Stimulated activated CD8-positive, alpha-beta memory T cell treated with anti-CD3 and anti-CD28 coated beads, Interleukin-15, amount 100 ng/mL, for 48 hours (primary cell): ENCODE results near the gene LMO7.

ENCODE experiments used
- DNase-seq, 2 donors: peaks; one replicate each; pipeline ENCODE4 v3.0.0-alpha.2; 2020; ENCODE audit warnings: low read depth in 2 of 2

Gene LMO7

DNA sequence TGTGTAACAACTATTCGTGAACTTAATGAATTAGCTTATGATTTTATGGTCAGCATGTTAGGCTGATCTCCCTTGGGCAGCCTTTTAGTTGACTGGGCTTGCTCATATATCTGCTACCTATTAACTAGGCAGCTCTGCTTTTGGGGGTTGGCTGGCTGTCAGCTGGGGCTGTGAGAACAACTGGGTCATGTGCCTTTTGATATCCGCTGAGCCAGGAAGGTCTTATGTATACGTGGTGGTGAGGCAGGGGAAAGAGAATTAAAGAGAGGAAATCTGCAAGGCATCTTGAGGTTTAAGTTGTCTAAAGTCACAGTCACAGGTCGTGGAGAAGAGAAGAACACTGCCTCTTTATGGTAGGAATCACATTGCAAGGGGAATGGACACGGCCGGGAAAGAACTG, 206.9 kb downstream of the LMO7 start:
- DNase-seq = no peak

DNA sequence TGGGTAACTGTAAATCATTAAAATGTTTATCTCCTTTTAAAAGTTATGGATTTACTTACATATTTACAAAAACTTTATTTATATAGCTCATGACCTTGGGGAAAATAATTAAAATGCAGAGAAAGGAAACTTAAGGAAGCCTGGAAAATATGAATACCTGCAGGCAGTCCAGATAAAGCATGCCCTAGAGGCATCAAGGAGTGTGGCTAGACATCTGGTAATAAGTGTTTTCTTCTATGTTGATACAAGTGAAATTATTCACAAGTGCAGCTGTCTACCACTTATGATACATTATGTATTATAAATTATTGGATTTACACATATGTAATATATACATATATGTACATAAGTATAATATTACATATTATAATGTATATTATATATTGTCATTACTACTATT, 207.9 kb downstream of the LMO7 start:
- DNase-seq = no peak

- no peak for DNase-seq
Measured at GRCh38 chr13:75847588-75847987, 211.5 kb downstream of the LMO7 start.

DNA sequence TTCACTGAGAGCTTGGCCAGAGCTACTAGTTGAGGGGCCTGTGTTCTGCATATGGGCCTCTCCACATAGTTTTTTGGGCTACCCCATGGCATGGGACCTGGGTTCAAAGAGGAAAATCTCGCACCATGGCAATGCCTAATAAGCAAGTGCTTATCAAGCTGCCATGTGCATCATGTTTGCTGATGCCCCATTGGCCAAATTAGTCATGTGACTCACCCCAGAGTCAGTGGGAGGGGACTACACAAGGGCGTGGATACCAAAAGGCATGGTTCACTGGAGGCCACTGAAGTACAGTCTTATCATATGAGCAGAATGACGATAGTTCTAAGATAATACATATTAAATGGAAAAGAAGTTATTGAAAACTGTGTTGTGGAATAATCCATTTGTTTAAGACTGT, 214.8 kb downstream of the LMO7 start:
- DNase-seq = no peak

DNA sequence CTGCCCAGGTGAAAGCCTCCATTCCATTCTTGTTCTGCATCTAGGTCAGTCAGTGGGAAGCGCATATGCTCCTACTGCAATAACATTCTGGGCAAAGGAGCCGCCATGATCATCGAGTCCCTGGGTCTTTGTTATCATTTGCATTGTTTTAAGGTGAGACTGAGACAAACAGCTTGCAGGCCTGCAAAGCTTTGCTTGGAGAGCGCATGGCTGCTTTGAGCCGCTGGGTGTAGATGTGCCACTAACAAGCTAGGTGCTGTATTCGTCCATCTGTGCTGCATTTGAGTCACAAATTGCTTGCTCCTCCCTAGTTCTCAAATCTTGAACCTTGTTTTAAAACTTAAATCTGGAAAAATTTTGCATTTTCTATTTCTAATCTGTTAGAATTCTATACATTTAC, 219.1 kb downstream of the LMO7 start:
- no peak for DNase-seq

DNA sequence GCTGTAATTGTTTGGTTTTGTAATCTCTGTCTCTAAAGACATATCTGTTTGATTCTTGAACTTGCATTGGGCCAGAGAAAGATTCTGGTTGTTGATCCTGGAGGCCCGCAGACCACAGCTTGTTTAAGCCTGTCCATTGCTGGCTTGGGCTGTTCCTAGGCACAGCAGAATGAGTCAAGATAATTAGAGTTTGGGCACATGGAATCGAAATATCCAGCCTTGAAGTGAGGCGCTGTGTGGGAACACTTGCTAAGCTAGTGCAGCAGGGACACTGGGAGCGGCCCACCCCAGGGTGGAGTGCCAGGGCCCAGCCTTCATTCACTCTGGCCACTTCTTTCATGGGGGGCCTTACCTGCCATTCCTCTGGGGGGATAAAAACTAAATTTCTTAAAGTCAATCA, 219.7 kb downstream of the LMO7 start:
- DNase-seq = no peak

- DNase-seq = no peak
Measured at GRCh38 chr13:75857291-75857690, 221.2 kb downstream of the LMO7 start.

DNA sequence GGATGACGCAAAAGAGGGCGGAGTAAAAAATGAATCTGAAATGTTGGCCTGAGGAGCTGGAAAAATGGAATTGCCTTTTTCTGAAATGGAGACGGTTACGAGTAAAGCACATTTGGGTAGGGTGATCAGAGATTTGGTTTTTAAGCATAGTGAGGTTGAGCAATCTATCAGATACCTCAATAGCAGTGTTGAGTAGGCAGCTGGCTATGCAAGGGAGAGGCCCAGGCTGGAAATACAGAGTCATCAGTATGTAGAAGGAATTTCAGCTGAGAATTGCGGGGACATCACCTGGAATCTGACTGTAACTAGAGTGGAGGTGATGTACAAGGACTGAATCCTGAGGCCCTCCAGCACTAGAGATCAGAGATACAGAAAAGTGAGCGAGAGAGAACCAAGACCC, 224.8 kb downstream of the LMO7 start:
- DNase-seq = no peak

- no peak for DNase-seq
Measured at GRCh38 chr13:75861786-75862185, 225.7 kb downstream of the LMO7 start.

DNA sequence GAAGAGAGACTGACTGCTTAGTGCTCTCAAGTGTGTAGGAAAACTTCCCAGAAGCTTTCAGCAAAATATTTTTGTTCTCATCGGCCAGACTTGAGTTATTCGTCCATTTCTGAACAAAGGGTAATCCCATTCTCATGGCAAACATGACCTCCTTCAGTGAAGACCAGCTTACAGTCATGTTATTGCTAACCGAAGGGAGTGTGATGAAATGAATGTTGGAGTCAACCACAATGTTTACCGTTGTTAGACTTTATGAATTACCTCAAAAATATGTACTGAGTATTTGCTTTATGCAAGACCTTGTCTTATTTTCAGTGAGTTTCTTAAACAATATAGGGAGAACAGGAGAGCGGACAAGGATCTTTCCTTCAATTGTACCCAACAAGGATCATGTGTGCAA, 228.6 kb downstream of the LMO7 start:
- no peak for DNase-seq

DNA sequence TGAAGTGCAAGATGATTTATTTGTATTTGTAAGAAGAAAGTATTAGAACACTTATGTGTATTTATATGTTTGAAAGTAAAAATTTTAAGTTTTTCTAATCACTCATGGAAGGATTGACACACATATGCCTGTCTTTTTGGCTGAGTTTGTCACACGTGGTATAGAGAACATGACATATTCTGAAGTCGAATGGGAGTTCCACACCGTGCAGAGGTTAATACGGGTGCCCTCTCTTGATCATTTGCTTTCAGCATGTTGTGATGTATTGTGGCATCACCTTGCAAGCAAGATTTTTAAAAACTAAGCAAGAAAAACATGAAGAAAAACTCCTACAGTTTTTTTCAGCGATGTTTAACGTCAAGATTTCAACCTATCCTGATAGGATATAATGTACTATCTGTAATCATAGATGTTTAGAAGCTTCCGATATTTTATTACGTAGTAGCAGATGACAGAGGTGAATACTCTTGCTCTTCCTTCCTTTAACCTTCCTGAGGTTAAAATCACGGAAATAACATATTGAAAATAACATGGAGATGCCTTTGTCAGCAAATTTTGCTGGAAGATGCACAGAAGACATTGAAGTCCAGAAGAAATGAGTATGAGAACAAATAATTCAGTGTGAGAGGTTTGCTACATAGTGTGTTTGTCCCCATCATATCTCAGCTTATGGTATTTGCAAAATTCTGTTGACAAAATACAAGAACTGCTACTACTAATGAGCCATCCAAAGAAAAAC, 231.4 kb downstream of the LMO7 start:
- no peak for DNase-seq

DNA sequence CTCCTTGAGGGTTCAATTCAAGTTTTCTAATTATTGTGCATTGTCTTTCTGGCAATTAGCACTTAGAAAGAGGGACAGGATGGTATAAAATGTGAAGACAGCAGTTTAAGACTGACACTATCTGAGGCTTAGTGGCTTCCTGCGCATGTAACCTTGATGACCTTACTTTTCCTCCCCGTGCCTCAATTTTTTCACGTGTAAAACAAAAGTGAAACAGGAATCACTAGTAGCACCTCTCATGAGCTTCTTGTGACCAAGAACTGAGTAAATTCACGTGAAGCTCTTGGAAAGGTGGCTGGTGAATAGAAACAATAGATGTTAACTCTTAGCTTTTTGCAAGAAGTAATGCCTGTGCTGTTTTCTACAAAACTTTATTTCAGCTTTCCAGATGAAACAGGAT, 233.9 kb downstream of the LMO7 start:
- no peak for DNase-seq

GRCh38 chr13:75870397-75870903, 234.3 kb downstream of the LMO7 start:
- DNase-seq = no peak

DNA sequence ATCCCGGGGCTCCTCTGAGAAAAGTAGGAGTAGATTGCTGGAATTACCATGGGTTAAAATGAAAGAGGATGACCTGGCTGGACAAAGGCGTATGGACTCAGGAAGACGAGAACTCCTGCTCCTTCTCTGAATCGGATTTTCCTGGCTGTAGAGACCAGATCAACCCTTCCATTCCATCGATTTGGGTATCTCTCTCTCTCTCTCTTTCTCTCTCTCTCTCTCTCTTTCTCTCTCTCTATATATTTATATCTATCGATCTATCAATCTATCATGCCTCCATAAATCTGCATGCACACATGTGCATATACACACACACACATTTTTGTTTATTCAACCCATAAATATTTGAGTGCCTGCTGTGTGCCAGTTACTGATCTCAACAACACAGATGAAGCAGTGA, 234.9 kb downstream of the LMO7 start:
- DNase-seq = no peak

DNA sequence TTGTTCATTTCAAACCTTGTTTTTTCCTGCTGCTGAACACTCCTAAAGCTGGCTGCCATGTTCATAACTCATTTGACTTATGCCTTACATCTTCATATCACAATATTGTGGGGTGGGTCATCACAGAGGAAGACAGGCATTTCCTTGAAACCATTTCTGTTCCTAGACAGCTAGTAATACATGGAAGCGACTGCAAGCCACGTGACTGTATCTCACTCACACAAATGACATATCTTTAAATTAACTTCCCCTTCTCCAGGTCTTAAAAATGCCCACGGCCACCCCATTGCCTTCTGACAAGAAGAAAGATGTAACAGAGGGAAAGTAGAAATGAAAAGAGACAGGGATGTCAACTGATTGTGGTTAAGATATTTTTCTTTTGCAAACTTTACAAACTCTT, 236.8 kb downstream of the LMO7 start:
- no peak for DNase-seq

DNA sequence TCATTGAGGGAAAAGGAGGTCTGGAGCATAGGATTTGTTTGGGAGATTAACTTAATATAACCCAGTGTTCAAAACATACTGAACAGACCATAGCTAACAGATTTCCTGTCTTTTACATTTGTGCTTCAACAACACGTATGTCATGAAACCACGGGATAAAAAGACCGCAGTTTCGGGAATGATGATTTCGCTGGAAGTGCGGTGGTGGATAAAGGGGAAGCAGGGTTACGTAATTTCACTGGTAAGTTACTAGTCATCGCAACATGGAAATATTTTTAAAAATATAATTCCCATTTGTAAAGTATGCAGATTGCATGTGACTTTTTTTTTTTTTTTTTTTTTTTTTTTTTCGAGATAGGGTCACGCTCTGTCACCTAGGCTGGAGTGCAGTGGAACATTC, 237.4 kb downstream of the LMO7 start:
- DNase-seq = no peak

- no peak for DNase-seq
Measured at GRCh38 chr13:75875450-75875849, 239.3 kb downstream of the LMO7 start.

DNA sequence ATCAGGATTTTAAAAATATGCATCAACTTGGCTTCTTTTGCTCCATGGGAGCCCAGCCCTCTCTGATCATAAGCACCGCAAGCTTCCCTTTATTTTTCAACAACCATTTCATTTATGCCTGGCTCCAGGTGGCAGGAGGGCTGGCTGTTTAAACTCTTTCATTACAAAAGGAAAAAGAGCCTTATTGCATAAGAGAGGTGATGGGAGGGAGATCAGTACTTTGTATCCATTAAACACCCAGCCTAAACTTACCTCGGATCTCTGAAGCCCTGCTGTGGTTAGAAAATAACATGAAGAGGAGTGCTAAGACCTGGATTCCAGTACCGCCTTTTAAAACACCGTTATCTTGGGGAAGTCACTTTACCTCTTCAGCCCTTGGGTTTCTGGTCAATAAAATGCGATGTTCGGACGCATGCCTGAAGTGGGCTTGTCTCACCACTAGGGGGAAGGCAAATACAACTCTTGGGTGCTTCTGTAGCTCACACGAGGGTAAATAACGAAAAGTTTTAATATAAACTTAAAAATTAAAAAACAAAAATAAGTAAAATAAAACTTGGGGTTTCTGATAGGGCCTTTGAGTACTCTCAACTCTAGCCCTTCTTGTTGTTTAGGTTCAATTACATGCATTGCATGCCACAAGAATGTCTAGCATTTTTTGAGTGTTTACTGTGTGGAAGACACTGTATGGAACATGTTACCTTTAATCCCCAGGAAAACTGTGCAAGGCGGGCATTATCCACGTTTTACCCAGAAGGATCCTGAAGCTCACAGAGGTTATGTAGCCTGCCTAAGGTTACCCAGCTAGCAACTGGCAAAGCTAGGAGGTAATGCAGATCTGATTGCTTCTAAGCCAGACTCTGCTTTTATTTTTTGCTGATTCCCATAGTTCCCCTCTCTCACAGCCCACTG, 240.3 kb downstream of the LMO7 start:
- peak; percentile 9 to 15 for DNase-seq

- no peak for DNase-seq
Measured at GRCh38 chr13:75877071-75877470, 240.9 kb downstream of the LMO7 start.

DNA sequence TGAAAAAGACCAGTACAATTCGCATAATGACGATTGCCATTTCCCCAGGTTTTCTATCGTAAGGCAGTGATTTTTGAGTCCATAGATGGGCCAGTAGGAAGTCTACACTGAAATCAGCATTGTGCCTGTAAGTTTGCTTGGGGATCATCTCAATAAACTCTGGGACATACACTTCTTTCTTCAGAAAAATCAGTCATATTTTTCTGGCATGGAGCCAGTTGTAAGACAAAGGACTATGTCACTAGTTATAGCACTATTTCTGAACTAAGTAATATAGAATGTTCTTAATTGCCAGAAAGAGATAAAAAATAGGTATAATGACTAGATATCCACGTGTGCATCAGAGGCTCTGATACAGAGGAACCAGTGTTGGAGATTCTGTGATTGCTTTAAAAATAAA, 243.5 kb downstream of the LMO7 start:
- no peak for DNase-seq

DNA sequence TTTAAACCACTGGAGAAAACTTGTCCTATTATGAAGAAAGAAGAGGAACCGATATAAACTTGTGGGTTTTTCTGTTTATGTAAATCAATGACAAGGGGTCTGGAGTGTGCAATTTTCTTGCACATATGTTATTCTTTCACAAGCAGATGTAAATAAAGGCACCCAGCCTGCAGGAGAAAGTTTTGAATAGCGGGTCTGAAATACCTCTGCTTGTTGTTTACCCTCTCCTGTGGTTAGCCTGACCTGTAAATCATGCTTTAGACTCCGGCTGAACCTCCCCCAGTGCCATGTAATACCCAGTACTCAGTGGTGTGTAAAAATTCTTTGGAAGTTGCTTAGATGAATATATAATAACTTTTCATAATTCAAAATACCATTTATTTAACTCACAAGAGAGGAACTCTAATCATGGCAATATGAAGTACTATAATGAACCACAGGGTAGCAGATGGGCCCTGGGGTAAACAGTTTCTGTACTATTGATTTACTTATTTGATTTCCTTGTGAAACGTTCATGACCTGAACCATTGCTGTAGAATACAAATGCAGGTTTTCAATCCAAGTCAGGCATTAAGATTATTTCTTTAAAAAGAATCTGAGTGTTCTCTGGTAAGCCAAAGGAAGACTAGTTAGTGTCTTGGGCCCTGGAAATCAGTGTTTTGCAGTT, 245.1 kb downstream of the LMO7 start:
- no peak for DNase-seq

- DNase-seq = no peak
Measured at GRCh38 chr13:75882261-75882660, 246.1 kb downstream of the LMO7 start.
